ENCODE measurements around the gene IFNAR2.

IFNAR2 gene

DNA sequence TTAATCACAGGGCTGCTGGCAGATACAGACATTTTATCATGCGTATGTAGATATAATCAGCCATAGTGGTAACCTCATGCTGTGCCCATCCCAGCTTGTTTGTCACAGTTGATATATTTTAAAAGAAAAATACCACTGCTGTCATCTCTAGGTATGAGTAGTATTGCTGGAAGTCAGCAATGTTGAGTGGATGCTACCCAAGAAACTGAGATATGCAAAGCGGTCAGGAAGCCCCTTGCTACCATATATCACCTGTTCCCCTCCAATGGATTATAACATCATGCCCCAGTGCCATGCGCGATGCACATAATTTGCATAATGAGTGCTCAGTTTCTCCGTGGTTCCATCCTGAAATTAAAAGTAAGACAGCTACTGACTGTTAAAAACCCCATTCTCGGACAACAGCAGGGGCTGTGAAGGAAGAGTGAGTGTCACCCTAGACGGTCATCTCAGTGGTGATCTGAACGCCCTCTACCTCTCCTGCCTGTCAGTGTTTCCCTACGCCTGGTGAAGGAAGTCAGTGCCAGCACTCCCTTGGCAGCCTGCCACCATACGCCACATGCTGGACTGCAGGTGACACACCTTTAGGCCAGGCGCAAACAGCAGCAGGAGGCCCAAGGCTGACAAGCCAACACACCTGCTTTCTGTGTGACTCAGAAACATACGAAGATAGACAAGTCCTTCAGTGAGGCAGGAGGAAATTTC is 39.2 kb downstream of the IFNAR2 start:
- peak; percentile 11 for DNase-seq

DNA sequence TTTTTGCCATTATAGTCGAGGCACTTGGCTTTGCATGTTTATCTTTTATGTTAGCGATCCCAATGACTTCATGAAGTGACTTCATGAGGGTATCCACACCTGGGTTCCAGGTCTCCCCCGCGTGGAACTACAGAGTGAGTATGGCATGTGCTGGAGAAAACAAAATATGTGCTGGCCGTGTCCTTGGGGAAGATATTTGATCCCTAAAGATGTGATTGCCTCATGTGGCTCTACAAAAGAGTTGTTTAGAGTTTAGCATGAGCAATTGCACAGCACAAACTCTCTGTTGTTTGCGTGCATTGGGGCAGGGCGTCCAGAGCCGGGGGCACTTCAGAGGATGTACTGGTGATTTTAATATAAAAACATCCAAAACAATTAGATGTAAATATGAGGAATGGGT is 41.2 kb downstream of the IFNAR2 start:
- DNase-seq: no peak

DNA sequence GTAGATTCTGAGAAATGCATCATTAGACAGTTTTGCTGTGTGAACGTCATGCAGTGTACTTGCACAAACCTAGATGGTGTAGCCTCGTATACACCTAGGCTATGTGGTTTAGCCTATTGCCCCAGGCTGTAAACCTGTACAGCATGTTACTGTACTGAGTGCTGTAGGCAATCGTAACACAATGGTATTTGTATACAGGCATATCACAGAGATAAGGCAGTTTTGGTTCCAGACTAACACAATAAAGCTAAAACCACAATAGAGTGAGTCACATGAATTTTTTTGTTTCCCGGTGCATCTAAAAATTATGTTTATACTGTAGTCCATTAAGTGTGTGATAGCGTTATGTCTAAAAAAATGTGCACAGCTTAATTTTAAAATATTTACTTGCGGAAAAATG is 43.3 kb downstream of the IFNAR2 start:
- no peak for DNase-seq

DNA sequence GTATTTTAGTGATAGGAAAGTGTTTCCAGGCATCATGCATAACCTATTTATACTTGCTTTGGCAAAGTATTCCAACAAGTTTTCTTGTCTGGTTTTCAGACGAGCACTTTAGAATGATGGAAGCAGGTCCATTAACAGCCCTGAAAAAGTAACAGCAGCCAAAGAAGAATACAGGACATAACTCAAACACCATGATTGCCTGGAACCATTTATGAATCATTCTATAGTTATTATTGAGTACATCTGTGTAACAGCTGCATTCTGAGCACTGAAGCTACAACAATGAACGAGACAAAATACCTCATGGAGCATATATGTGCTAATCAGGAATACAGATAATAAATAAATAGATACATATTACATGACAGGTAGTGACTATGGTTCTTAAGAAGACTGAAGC is 49.0 kb downstream of the IFNAR2 start:
- no peak for DNase-seq

DNA sequence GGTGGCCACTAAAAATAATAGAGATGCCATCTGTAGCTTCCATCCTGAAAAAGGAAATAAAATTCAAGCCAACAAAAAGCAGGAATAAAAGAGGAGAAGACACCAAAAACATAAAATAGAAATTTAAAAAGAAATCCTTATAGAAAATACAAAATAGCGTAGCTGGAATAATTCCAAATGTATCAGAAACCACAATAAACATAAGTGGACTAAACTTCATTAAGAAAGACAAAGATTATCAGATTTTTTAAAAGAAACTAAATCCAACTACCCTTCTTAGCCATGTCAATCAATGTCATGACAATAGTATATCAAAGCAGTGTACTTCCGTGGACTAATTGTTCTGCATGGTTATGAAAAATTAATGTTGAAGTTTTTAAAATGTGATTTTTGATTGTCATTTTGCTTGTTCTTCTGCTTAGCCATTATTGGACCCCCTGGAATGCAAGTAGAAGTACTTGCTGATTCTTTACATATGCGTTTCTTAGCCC is 49.6 kb downstream of the IFNAR2 start:
- no peak for DNase-seq

All from central memory CD4-positive, alpha-beta T cell (primary cell).